Measurements from ENCODE around the gene FBXO2.

DNA sequence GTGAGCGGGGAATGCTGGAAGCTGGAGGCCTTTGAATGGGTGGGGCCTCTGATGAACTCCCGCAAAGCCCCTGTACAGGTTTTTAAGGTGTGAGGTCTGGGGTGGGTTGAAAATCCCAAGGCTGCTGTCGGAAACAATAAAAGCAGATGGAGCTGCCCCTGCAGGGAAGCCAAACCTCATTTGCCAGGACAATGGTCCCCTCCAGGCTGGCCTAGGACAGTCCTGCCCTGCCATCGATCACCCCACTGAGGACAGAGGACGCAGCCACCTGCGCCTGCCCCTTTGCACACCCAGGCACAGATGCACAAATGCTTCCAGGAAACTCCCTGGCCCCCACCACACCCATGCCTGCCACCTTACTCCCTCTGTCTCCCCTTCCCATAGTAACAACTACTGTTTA, 41.6 kb upstream of the FBXO2 start:
- TF ChIP-seq, protein P1, sequence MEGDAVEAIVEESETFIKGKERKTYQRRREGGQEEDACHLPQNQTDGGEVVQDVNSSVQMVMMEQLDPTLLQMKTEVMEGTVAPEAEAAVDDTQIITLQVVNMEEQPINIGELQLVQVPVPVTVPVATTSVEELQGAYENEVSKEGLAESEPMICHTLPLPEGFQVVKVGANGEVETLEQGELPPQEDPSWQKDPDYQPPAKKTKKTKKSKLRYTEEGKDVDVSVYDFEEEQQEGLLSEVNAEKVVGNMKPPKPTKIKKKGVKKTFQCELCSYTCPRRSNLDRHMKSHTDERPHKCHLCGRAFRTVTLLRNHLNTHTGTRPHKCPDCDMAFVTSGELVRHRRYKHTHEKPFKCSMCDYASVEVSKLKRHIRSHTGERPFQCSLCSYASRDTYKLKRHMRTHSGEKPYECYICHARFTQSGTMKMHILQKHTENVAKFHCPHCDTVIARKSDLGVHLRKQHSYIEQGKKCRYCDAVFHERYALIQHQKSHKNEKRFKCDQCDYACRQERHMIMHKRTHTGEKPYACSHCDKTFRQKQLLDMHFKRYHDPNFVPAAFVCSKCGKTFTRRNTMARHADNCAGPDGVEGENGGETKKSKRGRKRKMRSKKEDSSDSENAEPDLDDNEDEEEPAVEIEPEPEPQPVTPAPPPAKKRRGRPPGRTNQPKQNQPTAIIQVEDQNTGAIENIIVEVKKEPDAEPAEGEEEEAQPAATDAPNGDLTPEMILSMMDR (IDR thresholded peaks at IDR 0.05) = no peak
- TF ChIP-seq POLR2AphosphoS5 (IDR thresholded peaks at IDR 0.05) (no peak), POLR2A (IDR thresholded peaks at IDR 0.05) (no peak)
